Smooth muscle cell (in vitro differentiated cells): Measurements from ENCODE around the gene CMTR1. TPM values are rescaled to one million over a fixed set of nuclear protein-coding genes. Genes with fewer than 3 reads are reported as not detected.

Source experiments
- DNase-seq: peaks from one replicate; lab custom pipeline; 2025; ENCODE audit not compliant: unreplicated experiment; lab: John Stamatoyannopoulos, UW
- H2AFZ ChIP-seq: fragments of 200-600 bp; sonication (generic); 2 replicates; pipeline ENCODE4 v1.6.0; 2016; ENCODE audit warnings: antibody characterized with exemption, low read depth, mild to moderate bottlenecking
- H3F3A ChIP-seq: fragments of 200-600 bp; sonication (generic); 2 replicates; pipeline ENCODE4 v1.6.0; 2017; ENCODE audit warnings: antibody characterized with exemption, low read depth
- H3K27ac ChIP-seq: fragments of 200-600 bp; sonication (generic); 2 replicates; pipeline ENCODE4 v1.5.1; 2016; ENCODE audit warnings: low read depth, mild to moderate bottlenecking
- H3K27me3 ChIP-seq: fragments of 200-600 bp; sonication (generic); 2 replicates; pipeline ENCODE4 v1.6.1; 2016; ENCODE audit warnings: low read depth, mild to moderate bottlenecking
- H3K36me3 ChIP-seq: fragments of 200-600 bp; sonication (generic); 2 replicates; pipeline ENCODE4 v1.5.1; 2016; ENCODE audit warnings: low read depth
- H3K4me1 ChIP-seq: fragments of 200-600 bp; sonication (generic); 2 replicates; pipeline ENCODE4 v1.5.1; 2016; ENCODE audit warnings: low read depth
- H3K4me2 ChIP-seq: fragments of 200-600 bp; sonication (generic); 2 replicates; pipeline ENCODE4 v1.6.0; 2016; ENCODE audit warnings: mild to moderate bottlenecking
- H3K4me3 ChIP-seq: fragments of 200-600 bp; sonication (generic); 2 replicates; pipeline ENCODE4 v1.5.1; 2016; ENCODE audit warnings: mild to moderate bottlenecking
- H3K79me2 ChIP-seq: fragments of 200-600 bp; sonication (generic); 2 replicates; pipeline ENCODE4 v1.6.0; 2016; ENCODE audit warnings: low read depth, mild to moderate bottlenecking
- H3K9ac ChIP-seq: fragments of 200-600 bp; sonication (generic); 2 replicates; pipeline ENCODE4 v1.6.0; 2016; ENCODE audit warnings: low read depth
- H3K9me3 ChIP-seq: fragments of 200-600 bp; sonication (generic); replicated peaks from 2 replicates; pipeline ENCODE4 v1.5.1; 2016; ENCODE audit warnings: low read depth
- H4K20me1 ChIP-seq: fragments of 200-600 bp; sonication (generic); 2 replicates; pipeline ENCODE4 v1.6.0; 2016; ENCODE audit warnings: low read depth
- CTCF ChIP-seq: fragments of 200-600 bp; sonication (generic); IDR thresholded peaks from 2 replicates; pipeline ENCODE4 v1.5.1; 2017; ENCODE audit warnings: borderline replicate concordance, mild to moderate bottlenecking, antibody characterized with exemption; ENCODE audit not compliant: insufficient read depth, poor library complexity, severe bottlenecking
- WGBS: methylation state at CpG from one replicate; pipeline ENCODE4 v1.1.7; 2016; ENCODE audit warnings: low lambda C conversion rate; 5-methylcytosine and 5-hydroxymethylcytosine counted together
- polyA plus RNA-seq: library from polyadenylated mRNA; unstranded; fragments of >200 nt; fragmentation: Nextera tagmentation; extraction: Ambion mirVana; gene quantifications from 2 replicates; pipeline ENCODE4 v1.2.1, GENCODE V29; 2016
- total RNA-seq: library from RNA; depleted of rRNA; stranded (reverse); fragments of >200 nt; gene quantifications from 2 replicates; pipeline ENCODE4 v1.2.3, GENCODE V29; 2014

The CMTR1 gene
- total and polyA plus RNA-seq, 2 experiments from 2014 or later, result 19.3 to 20.0 TPM

- Histone ChIP-seq H3K36me3 (no peaks in the 10 kb centered on the region), H3K27me3 (no peaks in the 10 kb centered on the region), H3K9me3 (no peaks in the 10 kb centered on the region), H2AFZ (no peak overlapping the region), H3K4me3 (no peak overlapping the region), H3K4me2 (no peak overlapping the region), H3K27ac (no peak overlapping the region), H3K9ac (no peak overlapping the region), H3F3A (no peaks in the 10 kb centered on the region), H3K4me1 (peaks cover 23% of the 10 kb centered on the region), H3K79me2 (no peaks in the 10 kb centered on the region), H4K20me1 (peaks cover 42% of the 10 kb centered on the region)
- no peak for TF ChIP-seq CTCF
- DNase-seq, result no peak
- WGBS, result 90% methylated on average over 4 of the region's 4 CpGs
Observed at GRCh38 chr6:37495244-37495934, 62.4 kb downstream of the CMTR1 start.

GRCh38 chr6:37496951-37497885 lies 64.2 kb downstream of the CMTR1 start:
- H3K4me3 ChIP-seq, result no peak overlapping the region
- no peak for TF ChIP-seq CTCF
- 97% methylated on average over 13 of the region's 13 CpGs for WGBS
- H3K27me3 ChIP-seq, result no peaks in the 10 kb centered on the region
- no peak overlapping the region for H3K9ac ChIP-seq
- H3F3A ChIP-seq, result no peaks in the 10 kb centered on the region
- DNase-seq, result no peak
- no peak overlapping the region for H2AFZ ChIP-seq
- H4K20me1 ChIP-seq, result peaks cover 24% of the 10 kb centered on the region
- H3K27ac ChIP-seq, result no peak overlapping the region
- H3K4me2 ChIP-seq, result no peak overlapping the region
- no peaks in the 10 kb centered on the region for H3K36me3 ChIP-seq
- peaks cover 13% of the 10 kb centered on the region for H3K4me1 ChIP-seq
- H3K79me2 ChIP-seq, result no peaks in the 10 kb centered on the region
- H3K9me3 ChIP-seq, result no peaks in the 10 kb centered on the region

- Histone ChIP-seq H3K9me3 (no peaks in the 10 kb centered on the region), H3F3A (no peaks in the 10 kb centered on the region), H4K20me1 (peaks cover 10% of the 10 kb centered on the region), H3K79me2 (no peaks in the 10 kb centered on the region), H3K4me3 (peak within 1 kb of the TSS; percentile 67), H3K4me2 (peak within 1 kb of the TSS; percentile 87), H2AFZ (peak within 1 kb of the TSS; percentile 77), H3K27ac (no peak within 1 kb of the TSS), H3K4me1 (peaks cover 8% of the 10 kb centered on the region), H3K36me3 (no peaks in the 10 kb centered on the region), H3K27me3 (no peaks in the 10 kb centered on the region), H3K9ac (peak within 1 kb of the TSS; percentile 66)
- 2% methylated on average over 35 of the region's 38 CpGs for WGBS
- DNase-seq, result peak; percentile 86
- no peak for TF ChIP-seq CTCF
Observed at GRCh38 chr6:37499433-37500293, 66.6 kb downstream of the CMTR1 start, which contains the start of gene CCDC167. Gene CCDC167 (minus strand): TSS chr6:37499893. CDS start chr6:37499863, 30 bp downstream.
